Measurements from ENCODE around the gene BMP7. TPM values are rescaled to one million over a fixed set of nuclear protein-coding genes. Genes with fewer than 3 reads are reported as not detected.
"Not testable (repeated sequence)": the region's sequence is repeated elsewhere in the genome, so short reads cannot be mapped to it uniquely, and the experiment has no call there.

BMP7 gene
- total and polyA plus RNA-seq, 2 experiments from 2014 or later, result 15.9 to 22.8 TPM

DNA sequence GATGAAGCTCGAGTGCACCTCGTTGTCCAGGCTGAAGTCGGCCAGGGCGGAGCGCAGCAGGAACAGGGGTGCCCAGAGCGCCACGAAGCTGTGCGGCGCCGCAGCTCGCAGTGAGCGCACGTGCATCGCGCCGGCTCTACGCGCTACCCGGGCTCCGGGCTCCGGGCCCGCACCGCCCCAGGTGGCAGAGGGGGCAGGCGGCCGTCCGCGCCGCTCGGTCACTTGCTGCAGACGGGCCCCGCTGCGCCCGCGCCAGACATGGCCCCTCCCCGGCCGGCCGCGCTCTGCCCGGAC, 497 bp downstream of the BMP7 start:
- H3K4me1 ChIP-seq (ENCODE audit: insufficient read depth), result peaks cover 70% of the 10 kb centered on the region
- peak overlapping the region; percentile 90; the same call in 1 of the 2 replicates for H2AFZ ChIP-seq
- no peaks in the 10 kb centered on the region; the same call in 2 of the 3 replicates for H3K9me3 Mint-ChIP-seq
- TF ChIP-seq CREB1 (CRISPR knock-in tag; IDR thresholded peaks at IDR 0.05; ENCODE audit: low read depth) (no peak), ZNF331 (CRISPR knock-in tag; IDR thresholded peaks at IDR 0.05; ENCODE audit: low read depth) (no peak)
- peaks cover 70% of the 10 kb centered on the region for H3K4me1 Mint-ChIP-seq
- peak overlapping the region; percentile 88 for H3K4me3 ChIP-seq
- peaks cover 20% of the 10 kb centered on the region for H3F3A ChIP-seq (replicated peaks; ENCODE audit: low read depth)
- H3K27ac Mint-ChIP-seq, result no peak overlapping the region
- no peaks in the 10 kb centered on the region for H4K20me1 ChIP-seq (replicated peaks; ENCODE audit: insufficient read depth)
- no peak overlapping the region for H3K27ac ChIP-seq (ENCODE audit: low read depth)
- ATAC-seq, result peak; percentile 14
- H3K27me3 Mint-ChIP-seq (ENCODE audit: insufficient read depth, low read depth, poor library complexity), result peaks cover 89% of the 10 kb centered on the region
- H3K27me3 ChIP-seq (ENCODE audit: insufficient read depth), result peaks cover 77% of the 10 kb centered on the region
- peak overlapping the region; percentile 96 for H3K4me2 ChIP-seq
- no peaks in the 10 kb centered on the region for H3K9me2 ChIP-seq (ENCODE audit: insufficient read depth)
- no peak for DNase-seq (ENCODE audit: low spot score)
- H3K79me2 ChIP-seq (replicated peaks; ENCODE audit: insufficient read depth), result peaks cover 5% of the 10 kb centered on the region
- H3K36me3 Mint-ChIP-seq (ENCODE audit: low read depth), result no peaks in the 10 kb centered on the region
- no peaks in the 10 kb centered on the region for H3K36me3 ChIP-seq (ENCODE audit: insufficient read depth)
- H3K4me3 Mint-ChIP-seq, result peak overlapping the region; percentile 84

DNA sequence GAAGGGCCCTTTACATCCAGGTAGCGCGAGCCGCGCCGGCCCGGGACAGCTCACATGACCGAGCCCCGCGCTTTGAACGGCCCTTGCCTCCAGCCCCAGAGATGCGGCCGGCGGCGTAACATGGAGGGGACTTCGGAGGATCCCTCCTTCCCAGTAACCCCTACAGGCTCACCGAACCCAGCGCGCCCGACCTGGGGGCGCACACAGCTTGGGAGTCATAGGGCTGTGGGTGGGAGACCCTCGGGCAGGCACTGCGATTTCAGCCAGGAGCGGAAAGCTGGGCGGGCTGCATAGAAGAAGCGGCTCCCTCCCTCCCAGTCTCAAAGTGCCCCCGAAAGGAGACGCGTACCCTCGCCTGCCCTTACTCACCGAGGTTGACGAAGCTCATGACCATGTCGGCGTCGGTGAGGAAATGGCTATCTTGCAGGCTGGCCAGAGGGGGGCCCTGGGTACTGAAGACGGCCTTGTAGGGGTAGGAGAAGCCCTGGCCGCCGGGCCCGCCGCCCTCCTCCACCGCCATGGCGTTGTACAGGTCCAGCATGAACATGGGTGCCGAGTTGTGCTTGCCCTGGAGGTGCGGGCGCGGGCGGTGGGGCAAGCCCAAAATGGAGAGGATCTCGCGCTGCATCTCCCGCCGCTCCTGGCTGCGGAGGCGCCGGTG, 975 bp downstream of the BMP7 start:
- H2AFZ ChIP-seq, result peak overlapping the region; percentile 90
- no peaks in the 10 kb centered on the region for H3K36me3 ChIP-seq (ENCODE audit: insufficient read depth)
- no peak overlapping the region for H3K27ac ChIP-seq (ENCODE audit: low read depth)
- peaks cover 20% of the 10 kb centered on the region for H3F3A ChIP-seq (replicated peaks; ENCODE audit: low read depth)
- DNase-seq (ENCODE audit: low spot score), result peak; percentile 71
- peak; percentile 51 for TF ChIP-seq EZH2 (IDR thresholded peaks at IDR 0.05; ENCODE audit: low read depth, unreplicated experiment)
- no peak for TF ChIP-seq NANOG (IDR thresholded peaks at IDR 0.05; ENCODE audit: borderline replicate concordance)
- Mint-ChIP-seq H3K27me3 (ENCODE audit: insufficient read depth, low read depth, poor library complexity) (peaks cover 90% of the 10 kb centered on the region), H3K4me3 (peak overlapping the region; percentile 84), H3K36me3 (ENCODE audit: low read depth) (no peaks in the 10 kb centered on the region), H3K27ac (no peak overlapping the region), H3K4me1 (peaks cover 70% of the 10 kb centered on the region), H3K9me3 (no peaks in the 10 kb centered on the region; the same call in 2 of the 3 replicates)
- H3K79me2 ChIP-seq (replicated peaks; ENCODE audit: insufficient read depth), result peaks cover 9% of the 10 kb centered on the region
- peak; percentile 9 for ATAC-seq
- H3K4me3 ChIP-seq, result peak overlapping the region; percentile 88
- no peaks in the 10 kb centered on the region for H3K9me2 ChIP-seq (ENCODE audit: insufficient read depth)
- H3K27me3 ChIP-seq (ENCODE audit: insufficient read depth), result peaks cover 82% of the 10 kb centered on the region
- H3K4me2 ChIP-seq, result peak overlapping the region; percentile 96
- H3K4me1 ChIP-seq (ENCODE audit: insufficient read depth), result peaks cover 70% of the 10 kb centered on the region
- H4K20me1 ChIP-seq (replicated peaks; ENCODE audit: insufficient read depth), result 0 out of 2 replicates have a peak, but pooled peaks cover under 1% of the 10 kb centered on the region

DNA sequence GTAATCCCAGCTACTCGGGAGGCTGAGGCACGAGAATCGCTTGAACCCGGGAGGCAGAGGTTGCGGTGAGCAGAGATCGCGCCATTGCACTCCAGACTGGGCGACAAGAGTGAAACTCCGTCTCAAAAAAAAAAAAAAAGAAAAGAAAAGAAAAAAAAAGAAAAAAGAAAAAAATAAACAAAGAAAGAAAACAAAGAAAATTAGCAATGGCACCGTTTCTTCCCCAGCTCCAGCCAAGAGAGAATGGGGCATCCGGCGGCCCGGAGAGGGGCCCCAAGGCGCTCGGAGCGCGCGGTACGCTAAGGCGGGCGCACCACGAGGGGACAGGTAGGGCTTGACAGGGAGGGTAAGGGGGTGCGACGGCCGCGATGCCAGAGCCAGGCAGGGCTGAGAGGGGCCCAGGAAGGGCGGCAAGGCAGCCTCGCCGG, 1.5 kb downstream of the BMP7 start:
- not testable (repeated sequence) for H3K36me3 Mint-ChIP-seq (ENCODE audit: low read depth); H3K36me3 ChIP-seq (ENCODE audit: insufficient read depth); H3K9me2 ChIP-seq (ENCODE audit: insufficient read depth); ATAC-seq; H4K20me1 ChIP-seq (replicated peaks; ENCODE audit: insufficient read depth); H3K27ac Mint-ChIP-seq; H2AFZ ChIP-seq; H3K27ac ChIP-seq (ENCODE audit: low read depth); H3K9me3 Mint-ChIP-seq; DNase-seq (ENCODE audit: low spot score)
- Histone ChIP-seq H3K27me3 (ENCODE audit: insufficient read depth) (peaks cover 85% of the 10 kb centered on the region), H3K4me3 (peak overlapping the region; percentile 88), H3K4me1 (ENCODE audit: insufficient read depth) (peaks cover 70% of the 10 kb centered on the region), H3K79me2 (replicated peaks; ENCODE audit: insufficient read depth) (peaks cover 15% of the 10 kb centered on the region), H3K4me2 (peak overlapping the region; percentile 96), H3F3A (replicated peaks; ENCODE audit: low read depth) (peaks cover 18% of the 10 kb centered on the region)
- peaks cover 70% of the 10 kb centered on the region for H3K4me1 Mint-ChIP-seq
- H3K27me3 Mint-ChIP-seq (ENCODE audit: insufficient read depth, low read depth, poor library complexity), result peaks cover 93% of the 10 kb centered on the region
- peak overlapping the region; percentile 84 for H3K4me3 Mint-ChIP-seq

All from GM23338 (cell line).